22Rv1 (cell line): ENCODE data around the gene CXorf38.

ENCODE experiments used
- CTCF ChIP-seq: fragments of 450-650 bp; IDR thresholded peaks from 2 replicates; pipeline ENCODE4 v1.5.1; 2017; ENCODE audit warnings: mild to moderate bottlenecking
- ZFX ChIP-seq: fragments of 450-650 bp; IDR thresholded peaks from 2 replicates; pipeline ENCODE4 v1.6.1; 2017; ENCODE audit warnings: antibody characterized with exemption, borderline replicate concordance

GRCh38 chrX:40652664-40653063 lies 5.3 kb upstream of the CXorf38 start:
- TF ChIP-seq CTCF: no peak
- no peak for TF ChIP-seq ZFX
